Loucy (cell line): Measurements from ENCODE around the gene PDK2.

Experiments used
- CTCF ChIP-seq: fragments of 200-600 bp; sonication (generic); conservative IDR thresholded peaks from 2 replicates; pipeline ENCODE4 v1.5.1; 2014; ENCODE audit warnings: mild to moderate bottlenecking, antibody characterized with exemption, low read length
- EZH2phosphoT487 ChIP-seq: fragments of 200-600 bp; IDR thresholded peaks from 2 replicates; pipeline ENCODE4 v1.6.1; 2018; ENCODE audit warnings: antibody characterized with exemption, mild to moderate bottlenecking, moderate library complexity, borderline replicate concordance

- no peak for TF ChIP-seq EZH2phosphoT487
- TF ChIP-seq CTCF: no peak
Measured at GRCh38 chr17:50151937-50152547, 56.9 kb downstream of the PDK2 start.
